ENCODE data around the gene SPAG4.

SPAG4 gene

GRCh38 chr20:35663516-35664465, 48.2 kb downstream of the SPAG4 start (continued):
- TF ChIP-seq GLI4 (tag by site-specific recombination; IDR thresholded peaks at IDR 0.05) (no peak), FEZF1 (tag by site-specific recombination; IDR thresholded peaks at IDR 0.05) (peak; percentile 30; the same call in 1 of the 2 replicates), ZNF214 (tag by site-specific recombination; IDR thresholded peaks at IDR 0.05; ENCODE audit: borderline replicate concordance) (no peak), SP2 (tag by site-specific recombination; IDR thresholded peaks at IDR 0.05) (peak; percentile 56), ZNF558 (tag by site-specific recombination; IDR thresholded peaks at IDR 0.05) (no peak), ZFHX2 (tag by site-specific recombination; conservative IDR thresholded peaks at IDR 0.05) (peak; percentile 78), ZNF24 (tag by site-specific recombination; IDR thresholded peaks at IDR 0.05) (0 out of 2 replicates have a peak, but pooled peaks have one; percentile 35), GLIS2 (tag by site-specific recombination; IDR thresholded peaks at IDR 0.05) (peak; percentile 20), ZNF26 (tag by site-specific recombination; IDR thresholded peaks at IDR 0.05) (no peak), ZNF433 (tag by site-specific recombination; IDR thresholded peaks at IDR 0.05; ENCODE audit: low read depth) (0 out of 2 replicates have a peak, but pooled peaks have one; percentile 6), SCRT1 (tag by site-specific recombination; IDR thresholded peaks at IDR 0.05; ENCODE audit: borderline replicate concordance) (peak; percentile 95), INSM2 (tag by site-specific recombination; IDR thresholded peaks at IDR 0.05) (peak; percentile 43; the same call in 1 of the 2 replicates), ZNF600 (tag by site-specific recombination; IDR thresholded peaks at IDR 0.05) (peak; percentile 86; the same call in 1 of the 2 replicates), KLF9 (tag by site-specific recombination; IDR thresholded peaks at IDR 0.05; ENCODE audit: low read depth) (peak; percentile 67; the same call in 1 of the 2 replicates), ZNF394 (tag by site-specific recombination; IDR thresholded peaks at IDR 0.05; ENCODE audit: borderline replicate concordance) (no peak), ZSCAN30 (tag by site-specific recombination; IDR thresholded peaks at IDR 0.05) (no peak), SP3 (tag by site-specific recombination; IDR thresholded peaks at IDR 0.05) (peak; percentile 69), ZNF629 (tag by site-specific recombination; IDR thresholded peaks at IDR 0.05) (peak; percentile 26; the same call in 1 of the 2 replicates), KLF8 (tag by site-specific recombination; IDR thresholded peaks at IDR 0.05) (peak; percentile 59; the same call in 1 of the 2 replicates), OSR2 (tag by site-specific recombination; IDR thresholded peaks at IDR 0.05) (peak; percentile 41), ZNF223 (tag by site-specific recombination; IDR thresholded peaks at IDR 0.05) (peak; percentile 93), EGR2 (tag by site-specific recombination; IDR thresholded peaks at IDR 0.05; ENCODE audit: low read depth) (peak; percentile 84), ZEB2 (tag by site-specific recombination; IDR thresholded peaks at IDR 0.05) (0 out of 2 replicates have a peak, but pooled peaks have one; percentile 40), ZNF174 (tag by site-specific recombination; IDR thresholded peaks at IDR 0.05) (no peak), PATZ1 (tag by site-specific recombination; IDR thresholded peaks at IDR 0.05) (peak; percentile 52; the same call in 1 of the 2 replicates), ZXDB (tag by site-specific recombination; IDR thresholded peaks at IDR 0.05) (0 out of 2 replicates have a peak, but pooled peaks have one; percentile 2)
- TF ChIP-seq, protein P1, sequence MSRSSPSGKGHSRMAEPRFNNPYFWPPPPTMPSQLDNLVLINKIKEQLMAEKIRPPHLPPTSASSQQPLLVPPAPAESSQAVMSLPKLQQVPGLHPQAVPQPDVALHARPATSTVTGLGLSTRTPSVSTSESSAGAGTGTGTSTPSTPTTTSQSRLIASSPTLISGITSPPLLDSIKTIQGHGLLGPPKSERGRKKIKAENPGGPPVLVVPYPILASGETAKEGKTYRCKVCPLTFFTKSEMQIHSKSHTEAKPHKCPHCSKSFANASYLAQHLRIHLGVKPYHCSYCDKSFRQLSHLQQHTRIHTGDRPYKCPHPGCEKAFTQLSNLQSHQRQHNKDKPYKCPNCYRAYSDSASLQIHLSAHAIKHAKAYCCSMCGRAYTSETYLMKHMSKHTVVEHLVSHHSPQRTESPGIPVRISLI (tag by site-specific recombination; IDR thresholded peaks at IDR 0.05) = no peak
- TF ChIP-seq, protein P2, sequence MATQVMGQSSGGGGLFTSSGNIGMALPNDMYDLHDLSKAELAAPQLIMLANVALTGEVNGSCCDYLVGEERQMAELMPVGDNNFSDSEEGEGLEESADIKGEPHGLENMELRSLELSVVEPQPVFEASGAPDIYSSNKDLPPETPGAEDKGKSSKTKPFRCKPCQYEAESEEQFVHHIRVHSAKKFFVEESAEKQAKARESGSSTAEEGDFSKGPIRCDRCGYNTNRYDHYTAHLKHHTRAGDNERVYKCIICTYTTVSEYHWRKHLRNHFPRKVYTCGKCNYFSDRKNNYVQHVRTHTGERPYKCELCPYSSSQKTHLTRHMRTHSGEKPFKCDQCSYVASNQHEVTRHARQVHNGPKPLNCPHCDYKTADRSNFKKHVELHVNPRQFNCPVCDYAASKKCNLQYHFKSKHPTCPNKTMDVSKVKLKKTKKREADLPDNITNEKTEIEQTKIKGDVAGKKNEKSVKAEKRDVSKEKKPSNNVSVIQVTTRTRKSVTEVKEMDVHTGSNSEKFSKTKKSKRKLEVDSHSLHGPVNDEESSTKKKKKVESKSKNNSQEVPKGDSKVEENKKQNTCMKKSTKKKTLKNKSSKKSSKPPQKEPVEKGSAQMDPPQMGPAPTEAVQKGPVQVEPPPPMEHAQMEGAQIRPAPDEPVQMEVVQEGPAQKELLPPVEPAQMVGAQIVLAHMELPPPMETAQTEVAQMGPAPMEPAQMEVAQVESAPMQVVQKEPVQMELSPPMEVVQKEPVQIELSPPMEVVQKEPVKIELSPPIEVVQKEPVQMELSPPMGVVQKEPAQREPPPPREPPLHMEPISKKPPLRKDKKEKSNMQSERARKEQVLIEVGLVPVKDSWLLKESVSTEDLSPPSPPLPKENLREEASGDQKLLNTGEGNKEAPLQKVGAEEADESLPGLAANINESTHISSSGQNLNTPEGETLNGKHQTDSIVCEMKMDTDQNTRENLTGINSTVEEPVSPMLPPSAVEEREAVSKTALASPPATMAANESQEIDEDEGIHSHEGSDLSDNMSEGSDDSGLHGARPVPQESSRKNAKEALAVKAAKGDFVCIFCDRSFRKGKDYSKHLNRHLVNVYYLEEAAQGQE (tag by site-specific recombination; IDR thresholded peaks at IDR 0.05) = no peak
